NB4 (cell line): Measurements from ENCODE around the gene PTPRG.

Experiments used
- DNase-seq: peaks from one replicate; pipeline ENCODE4 v3.0.0; 2010; ENCODE audit warnings: low read depth
- H3K4me3 ChIP-seq: one replicate; pipeline ENCODE4 v1.5.1; 2011; ENCODE audit warnings: mild to moderate bottlenecking, low read depth, low read length, moderate library complexity
- CTCF ChIP-seq: IDR thresholded peaks from one replicate; pipeline ENCODE4 v1.5.1; 2012; ENCODE audit warnings: low read depth, low read length
- MAX ChIP-seq: IDR thresholded peaks from 2 replicates; pipeline ENCODE4 v1.6.1; 2011; ENCODE audit warnings: low read depth, low read length
- MYC ChIP-seq: IDR thresholded peaks from 2 replicates; pipeline ENCODE4 v1.6.1; 2011; ENCODE audit warnings: low read depth, low read length
- POLR2A ChIP-seq: IDR thresholded peaks from 2 replicates; pipeline ENCODE4 v1.6.1; 2011; ENCODE audit warnings: mild to moderate bottlenecking; ENCODE audit not compliant: insufficient read length; ENCODE audit errors: extremely low read depth

PTPRG gene

GRCh38 chr3:62057339-62058047, 496.1 kb downstream of the PTPRG start:
- no peak for TF ChIP-seq CTCF
- TF ChIP-seq POLR2A = no peak
- no peak for TF ChIP-seq MYC
- TF ChIP-seq MAX = no peak
- no peak for DNase-seq
- no peak overlapping the region for H3K4me3 ChIP-seq

- no peak for DNase-seq
- TF ChIP-seq MYC = no peak
- TF ChIP-seq CTCF = no peak
- no peak for TF ChIP-seq POLR2A
- no peak overlapping the region for H3K4me3 ChIP-seq
Measured at GRCh38 chr3:62065985-62066693, 504.8 kb downstream of the PTPRG start.

- no peak for TF ChIP-seq MAX
- TF ChIP-seq POLR2A = no peak
- no peak for TF ChIP-seq CTCF
- no peak for TF ChIP-seq MYC
- no peak for DNase-seq
- no peak overlapping the region for H3K4me3 ChIP-seq
Measured at GRCh38 chr3:62068337-62068736, 507.0 kb downstream of the PTPRG start.

- no peak for DNase-seq
- H3K4me3 ChIP-seq = no peak overlapping the region
- no peak for TF ChIP-seq MYC
- no peak for TF ChIP-seq POLR2A
- TF ChIP-seq CTCF = no peak
- TF ChIP-seq MAX = no peak
Measured at GRCh38 chr3:62070891-62071290, 509.5 kb downstream of the PTPRG start.

GRCh38 chr3:62073038-62073437, 511.7 kb downstream of the PTPRG start:
- no peak for DNase-seq
- no peak overlapping the region for H3K4me3 ChIP-seq
- TF ChIP-seq MYC (no peak), POLR2A (no peak), MAX (no peak), CTCF (no peak)
